K562 (cell line): Measurements from ENCODE around the gene SEZ6L. TPM values are rescaled to one million over a fixed set of nuclear protein-coding genes. Genes with fewer than 3 reads are reported as not detected.

Source experiments
- CBX5 ChIP-seq: IDR thresholded peaks from 2 replicates; pipeline ENCODE4 v1.6.1; 2014; ENCODE audit warnings: low read depth, borderline replicate concordance
- E2F5 ChIP-seq: sonication (generic); formaldehyde crosslinking; IDR thresholded peaks from 2 replicates; pipeline ENCODE4 v1.8.0; 2022; ENCODE audit warnings: mild to moderate bottlenecking, missing genetic modification reagents
- FOS ChIP-seq: IDR thresholded peaks from 3 replicates; pipeline ENCODE4 v1.6.1; 2011; ENCODE audit not compliant: insufficient read length; ENCODE audit errors: extremely low read depth
- FOXJ2 ChIP-seq: fragments of 200-800 bp; sonication (Bioruptor generic); IDR thresholded peaks from 2 replicates; pipeline ENCODE4 v1.6.1; 2016; ENCODE audit warnings: missing genetic modification characterization, missing compliant biosample characterization
- FOXP4 ChIP-seq: sonication (generic); formaldehyde crosslinking; IDR thresholded peaks from 2 replicates; pipeline ENCODE4 v1.8.0; 2022; ENCODE audit warnings: mild to moderate bottlenecking, missing genetic modification reagents, borderline replicate concordance
- HDAC1 ChIP-seq, 2 experiments: fragments of 450-650 bp; IDR thresholded peaks; 2 replicates each; pipeline ENCODE4 v1.6.1; 2016 to 2017; ENCODE audit warnings: inconsistent platforms in 1 of 2, mild to moderate bottlenecking in 1 of 2, moderate library complexity in 1 of 2
- MBD2 ChIP-seq: sonication (generic); IDR thresholded peaks from 2 replicates; pipeline ENCODE4 v1.6.1; 2016; ENCODE audit warnings: low read depth, borderline replicate concordance
- NUFIP1 ChIP-seq: fragments of 450-650 bp; IDR thresholded peaks from 2 replicates; pipeline ENCODE4 v1.6.1; 2018; ENCODE audit not compliant: partially characterized antibody
- POLR2G ChIP-seq: fragments of 200-400 bp; formaldehyde crosslinking; IDR thresholded peaks from 2 replicates; pipeline ENCODE4 v1.6.1; 2017; ENCODE audit warnings: low read depth, mild to moderate bottlenecking, antibody characterized with exemption, low read length, moderate library complexity
- PRDM10 ChIP-seq: fragments of 450-650 bp; IDR thresholded peaks from 2 replicates; pipeline ENCODE4 v1.6.1; 2018; ENCODE audit not compliant: partially characterized antibody
- ZSCAN32 ChIP-seq: fragments of 450-650 bp; formaldehyde crosslinking; IDR thresholded peaks from 2 replicates; pipeline ENCODE4 v1.4.0; 2020; ENCODE audit warnings: mild to moderate bottlenecking, moderate library complexity
- polyA plus RNA-seq, 8 experiments: library from polyadenylated mRNA; depleted of rRNA in 4 of 8; stranded (reverse) in 5 of 8; unstranded in 3 of 8; fragments of >200 nt; fragmentation: Nextera tagmentation in 2 of 8; fragmentation: Illumina TruSeq in 1 of 8; extraction: Ambion mirVana in 2 of 8; extraction: Trizol in 1 of 8; gene quantifications; 2 replicates each; pipeline versions ENCODE4 v1.2.1 to v1.2.3, GENCODE V29; 2011 to 2014; ENCODE audit warnings: inconsistent platforms in 1 of 8, missing spikeins in 1 of 8
- total RNA-seq, 7 experiments: library from RNA; depleted of rRNA in 6 of 7; stranded (reverse); fragments of >200 nt in 6 of 7; fragmentation: Illumina TruSeq in 2 of 7; extraction: Trizol in 2 of 7; gene quantifications; 2 replicates each; pipeline versions ENCODE4 v1.2.1 to v1.2.3, GENCODE V29; 2011 to 2021; ENCODE audit warnings: low replicate concordance in 1 of 7
- TF ChIP-seq, protein P1 (sequence below), 2 experiments: fragments of 200-800 bp in 1 of 2; sonication (Bioruptor generic) in 1 of 2; sonication (generic) in 1 of 2; formaldehyde crosslinking in 1 of 2; IDR thresholded peaks in 1 of 2; conservative IDR thresholded peaks in 1 of 2; 2 replicates each; pipeline versions ENCODE4 v1.5.0 to v1.6.1; 2016 to 2020; ENCODE audit warnings: missing compliant biosample characterization in 1 of 2, missing genetic modification characterization in 1 of 2, missing genetic modification reagents in 1 of 2
- TF ChIP-seq, protein P2 (sequence below): fragments of 450-650 bp; formaldehyde crosslinking; IDR thresholded peaks from 2 replicates; pipeline ENCODE4 v1.4.0; 2022; ENCODE audit warnings: mild to moderate bottlenecking, moderate library complexity
- TF ChIP-seq, protein P3 (sequence below): fragments of 450-650 bp; formaldehyde crosslinking; IDR thresholded peaks from 2 replicates; pipeline ENCODE4 v1.4.0; 2022; ENCODE audit warnings: missing genetic modification characterization

Gene SEZ6L
- total and polyA plus RNA-seq, 9 of the 15 experiments (the other 6 are each of a cell fraction or from before 2014, with no cell fraction given): not detected

GRCh38 chr22:26428515-26429457 is 259.5 kb downstream of the SEZ6L start, which contains the start of gene ASPHD2 (continued):
- TF ChIP-seq, protein P1, sequence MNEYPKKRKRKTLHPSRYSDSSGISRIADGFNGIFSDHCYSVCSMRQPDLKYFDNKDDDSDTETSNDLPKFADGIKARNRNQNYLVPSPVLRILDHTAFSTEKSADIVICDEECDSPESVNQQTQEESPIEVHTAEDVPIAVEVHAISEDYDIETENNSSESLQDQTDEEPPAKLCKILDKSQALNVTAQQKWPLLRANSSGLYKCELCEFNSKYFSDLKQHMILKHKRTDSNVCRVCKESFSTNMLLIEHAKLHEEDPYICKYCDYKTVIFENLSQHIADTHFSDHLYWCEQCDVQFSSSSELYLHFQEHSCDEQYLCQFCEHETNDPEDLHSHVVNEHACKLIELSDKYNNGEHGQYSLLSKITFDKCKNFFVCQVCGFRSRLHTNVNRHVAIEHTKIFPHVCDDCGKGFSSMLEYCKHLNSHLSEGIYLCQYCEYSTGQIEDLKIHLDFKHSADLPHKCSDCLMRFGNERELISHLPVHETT (CRISPR knock-in tag; conservative IDR thresholded peaks at IDR 0.05 in 1 of 2, IDR thresholded peaks at IDR 0.05 in 1 of 2): no peak
- TF ChIP-seq FOS: no peak
- TF ChIP-seq FOXJ2: no peak
- no peak for TF ChIP-seq CBX5
- peak; percentile 67 for TF ChIP-seq POLR2G
- TF ChIP-seq, protein P2, sequence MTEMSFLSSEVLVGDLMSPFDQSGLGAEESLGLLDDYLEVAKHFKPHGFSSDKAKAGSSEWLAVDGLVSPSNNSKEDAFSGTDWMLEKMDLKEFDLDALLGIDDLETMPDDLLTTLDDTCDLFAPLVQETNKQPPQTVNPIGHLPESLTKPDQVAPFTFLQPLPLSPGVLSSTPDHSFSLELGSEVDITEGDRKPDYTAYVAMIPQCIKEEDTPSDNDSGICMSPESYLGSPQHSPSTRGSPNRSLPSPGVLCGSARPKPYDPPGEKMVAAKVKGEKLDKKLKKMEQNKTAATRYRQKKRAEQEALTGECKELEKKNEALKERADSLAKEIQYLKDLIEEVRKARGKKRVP (CRISPR knock-in tag): no peak
- no peak for TF ChIP-seq FOXP4
- no peak for TF ChIP-seq ZSCAN32
- peak in 1 of 2 experiments; percentile 61; a peak in 2 of 4 replicates for TF ChIP-seq HDAC1 (IDR thresholded peaks at IDR 0.05)
- TF ChIP-seq, protein P3, sequence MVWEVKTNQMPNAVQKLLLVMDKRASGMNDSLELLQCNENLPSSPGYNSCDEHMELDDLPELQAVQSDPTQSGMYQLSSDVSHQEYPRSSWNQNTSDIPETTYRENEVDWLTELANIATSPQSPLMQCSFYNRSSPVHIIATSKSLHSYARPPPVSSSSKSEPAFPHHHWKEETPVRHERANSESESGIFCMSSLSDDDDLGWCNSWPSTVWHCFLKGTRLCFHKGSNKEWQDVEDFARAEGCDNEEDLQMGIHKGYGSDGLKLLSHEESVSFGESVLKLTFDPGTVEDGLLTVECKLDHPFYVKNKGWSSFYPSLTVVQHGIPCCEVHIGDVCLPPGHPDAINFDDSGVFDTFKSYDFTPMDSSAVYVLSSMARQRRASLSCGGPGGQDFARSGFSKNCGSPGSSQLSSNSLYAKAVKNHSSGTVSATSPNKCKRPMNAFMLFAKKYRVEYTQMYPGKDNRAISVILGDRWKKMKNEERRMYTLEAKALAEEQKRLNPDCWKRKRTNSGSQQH (CRISPR knock-in tag): peak; percentile 34; the same call in 1 of the 2 replicates
- TF ChIP-seq E2F5 (CRISPR knock-in tag): no peak
- TF ChIP-seq MBD2: no peak
- no peak for TF ChIP-seq NUFIP1
- TF ChIP-seq PRDM10: peak; percentile 46
